Gastrocnemius medialis (tissue), 4 donors: ENCODE data around the gene DPP8.

ENCODE experiments used
- POLR2A ChIP-seq, 2 donors: fragments of 450-650 bp; IDR thresholded peaks; one replicate each; pipeline ENCODE4 v1.6.1; 2017; ENCODE audit warnings: antibody characterized with exemption in 2 of 2, mild to moderate bottlenecking in 2 of 2, moderate library complexity in 2 of 2
- TF ChIP-seq, protein P1 (sequence below), 5 experiments: fragments of 450-650 bp in 3 of 5; fragments of 200-600 bp in 2 of 5; sonication (generic) in 2 of 5; IDR thresholded peaks in 4 of 5; conservative IDR thresholded peaks in 1 of 5; 1 replicate in 4 of 5; 2 replicates in 1 of 5; pipeline ENCODE4 v1.5.1; 2016 to 2019; ENCODE audit warnings: antibody characterized with exemption in 5 of 5, mild to moderate bottlenecking in 3 of 5, moderate library complexity in 3 of 5

- peak in 1 of 2 donors; percentile 14 for TF ChIP-seq POLR2A (IDR thresholded peaks at IDR 0.05)
- TF ChIP-seq, protein P1, sequence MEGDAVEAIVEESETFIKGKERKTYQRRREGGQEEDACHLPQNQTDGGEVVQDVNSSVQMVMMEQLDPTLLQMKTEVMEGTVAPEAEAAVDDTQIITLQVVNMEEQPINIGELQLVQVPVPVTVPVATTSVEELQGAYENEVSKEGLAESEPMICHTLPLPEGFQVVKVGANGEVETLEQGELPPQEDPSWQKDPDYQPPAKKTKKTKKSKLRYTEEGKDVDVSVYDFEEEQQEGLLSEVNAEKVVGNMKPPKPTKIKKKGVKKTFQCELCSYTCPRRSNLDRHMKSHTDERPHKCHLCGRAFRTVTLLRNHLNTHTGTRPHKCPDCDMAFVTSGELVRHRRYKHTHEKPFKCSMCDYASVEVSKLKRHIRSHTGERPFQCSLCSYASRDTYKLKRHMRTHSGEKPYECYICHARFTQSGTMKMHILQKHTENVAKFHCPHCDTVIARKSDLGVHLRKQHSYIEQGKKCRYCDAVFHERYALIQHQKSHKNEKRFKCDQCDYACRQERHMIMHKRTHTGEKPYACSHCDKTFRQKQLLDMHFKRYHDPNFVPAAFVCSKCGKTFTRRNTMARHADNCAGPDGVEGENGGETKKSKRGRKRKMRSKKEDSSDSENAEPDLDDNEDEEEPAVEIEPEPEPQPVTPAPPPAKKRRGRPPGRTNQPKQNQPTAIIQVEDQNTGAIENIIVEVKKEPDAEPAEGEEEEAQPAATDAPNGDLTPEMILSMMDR (IDR thresholded peaks at IDR 0.05 in 4 of 5, conservative IDR thresholded peaks at IDR 0.05 in 1 of 5), result no peak
Observed at GRCh38 chr15:65421360-65422215, 95.9 kb downstream of the DPP8 start.
